GM12865 (cell line): ENCODE measurements around the gene CPZ.

Experiments used
- DNase-seq: peaks from one replicate; pipeline ENCODE4 v3.0.0; 2010; ENCODE audit warnings: low read depth
- H3K4me3 ChIP-seq: 2 replicates; pipeline ENCODE4 v1.5.1; 2011; ENCODE audit warnings: mild to moderate bottlenecking, low read depth, low read length, control low read depth
- TF ChIP-seq, protein P1 (sequence below): IDR thresholded peaks from 2 replicates; pipeline ENCODE4 v1.5.1; 2011; ENCODE audit warnings: low read length, control low read depth, low read depth, inconsistent platforms; ENCODE audit not compliant: insufficient read depth; ENCODE audit errors: missing control alignments

Gene CPZ

DNA sequence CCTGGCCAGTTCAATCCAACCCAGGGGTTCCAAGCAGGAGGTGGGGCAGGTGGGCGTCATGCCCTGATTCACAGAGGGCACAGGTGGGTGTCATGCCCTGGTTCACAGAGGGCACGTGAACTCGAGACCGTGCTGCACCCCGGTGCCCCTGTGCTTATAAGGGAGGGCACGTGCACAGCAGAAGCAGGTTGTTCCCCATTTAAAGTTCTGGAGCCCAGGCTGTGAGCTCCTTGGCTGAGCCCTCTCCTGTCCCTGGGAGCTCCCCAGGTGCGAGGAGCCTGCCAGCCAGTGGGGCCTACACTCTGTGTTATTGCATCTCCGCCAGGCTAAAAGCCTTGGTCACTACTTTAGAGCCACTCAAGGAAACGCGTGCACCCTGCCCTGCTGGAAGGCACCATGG lies 3.2 kb upstream of the CPZ start:
- no peak for DNase-seq
- TF ChIP-seq, protein P1, sequence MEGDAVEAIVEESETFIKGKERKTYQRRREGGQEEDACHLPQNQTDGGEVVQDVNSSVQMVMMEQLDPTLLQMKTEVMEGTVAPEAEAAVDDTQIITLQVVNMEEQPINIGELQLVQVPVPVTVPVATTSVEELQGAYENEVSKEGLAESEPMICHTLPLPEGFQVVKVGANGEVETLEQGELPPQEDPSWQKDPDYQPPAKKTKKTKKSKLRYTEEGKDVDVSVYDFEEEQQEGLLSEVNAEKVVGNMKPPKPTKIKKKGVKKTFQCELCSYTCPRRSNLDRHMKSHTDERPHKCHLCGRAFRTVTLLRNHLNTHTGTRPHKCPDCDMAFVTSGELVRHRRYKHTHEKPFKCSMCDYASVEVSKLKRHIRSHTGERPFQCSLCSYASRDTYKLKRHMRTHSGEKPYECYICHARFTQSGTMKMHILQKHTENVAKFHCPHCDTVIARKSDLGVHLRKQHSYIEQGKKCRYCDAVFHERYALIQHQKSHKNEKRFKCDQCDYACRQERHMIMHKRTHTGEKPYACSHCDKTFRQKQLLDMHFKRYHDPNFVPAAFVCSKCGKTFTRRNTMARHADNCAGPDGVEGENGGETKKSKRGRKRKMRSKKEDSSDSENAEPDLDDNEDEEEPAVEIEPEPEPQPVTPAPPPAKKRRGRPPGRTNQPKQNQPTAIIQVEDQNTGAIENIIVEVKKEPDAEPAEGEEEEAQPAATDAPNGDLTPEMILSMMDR = no peak
- H3K4me3 ChIP-seq = no peak overlapping the region

DNA sequence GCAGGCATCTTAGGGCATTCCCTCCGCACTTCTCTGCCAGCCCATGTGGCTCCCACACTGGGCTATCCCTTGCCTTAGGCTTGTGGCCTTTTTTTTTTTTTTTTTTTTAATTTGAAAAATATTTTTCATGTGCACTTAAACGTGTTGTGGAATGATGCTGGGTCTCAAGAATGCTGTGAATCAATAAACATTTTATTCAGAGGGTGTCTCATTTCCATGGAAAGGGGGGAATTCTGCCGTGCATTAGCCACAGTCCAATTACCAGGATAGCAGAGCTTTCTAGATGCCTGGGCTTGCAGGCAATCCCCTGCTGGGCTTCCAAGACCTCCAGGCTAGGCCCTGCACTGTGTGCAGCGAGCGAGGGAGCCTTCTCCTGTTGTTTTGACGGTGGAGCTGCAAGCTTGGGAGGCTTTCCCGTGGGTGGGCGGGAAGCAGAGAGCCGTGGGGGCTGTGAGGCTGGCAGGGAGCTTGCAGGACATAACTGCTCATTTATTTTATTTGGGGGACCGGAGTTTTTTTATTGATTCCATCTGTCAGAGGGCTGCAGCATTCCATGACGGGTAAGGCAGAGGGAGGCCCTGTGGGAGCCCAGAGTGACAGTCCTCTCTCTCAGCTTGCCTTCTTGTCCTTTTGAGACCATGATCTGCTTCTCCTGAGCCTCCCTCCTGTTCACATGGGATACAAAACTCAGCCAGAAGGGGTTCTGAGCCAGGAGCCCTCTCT lies 2.6 kb upstream of the CPZ start:
- TF ChIP-seq, protein P1 = no peak
- H3K4me3 ChIP-seq = no peak overlapping the region
- no peak for DNase-seq

GRCh38 chr4:8590546-8590880 lies 2.1 kb upstream of the CPZ start:
- DNase-seq = no peak
- H3K4me3 ChIP-seq = no peak overlapping the region
- TF ChIP-seq, protein P1 = no peak

- no peak overlapping the region for H3K4me3 ChIP-seq
- TF ChIP-seq, protein P1 = no peak
- DNase-seq = no peak
Observed at GRCh38 chr4:8591114-8591513, 1.5 kb upstream of the CPZ start.

- no peak overlapping the region for H3K4me3 ChIP-seq
- no peak for DNase-seq
- TF ChIP-seq, protein P1 = no peak
Observed at GRCh38 chr4:8591626-8592365, 769 bp upstream of the CPZ start.

GRCh38 chr4:8593264-8594096 lies 915 bp downstream of the CPZ start:
- no peak overlapping the region for H3K4me3 ChIP-seq
- TF ChIP-seq, protein P1 = no peak
- DNase-seq = no peak
